ENCODE data around the gene PRRX2.

- TF ChIP-seq CTCF (IDR thresholded peaks at IDR 0.05) (no peak), ZFX (IDR thresholded peaks at IDR 0.05; ENCODE audit: borderline replicate concordance) (no peak)
These were observed 47.4 kb downstream of the PRRX2 start for GRCh38 chr9:129712634-129713401.
